NCI-H1436 (cell line): Measurements from ENCODE around the gene G6PC2.
A peak's percentile ranks its signal among the peaks of the same experiment; 100 is the strongest.
"Not testable (repeated sequence)": the region's sequence is repeated elsewhere in the genome, so short reads cannot be mapped to it uniquely, and the experiment has no call there.

Experiments used
- DNase-seq: peaks from one replicate; lab custom pipeline; 2025; lab: John Stamatoyannopoulos, UW

G6PC2 gene, protein sequence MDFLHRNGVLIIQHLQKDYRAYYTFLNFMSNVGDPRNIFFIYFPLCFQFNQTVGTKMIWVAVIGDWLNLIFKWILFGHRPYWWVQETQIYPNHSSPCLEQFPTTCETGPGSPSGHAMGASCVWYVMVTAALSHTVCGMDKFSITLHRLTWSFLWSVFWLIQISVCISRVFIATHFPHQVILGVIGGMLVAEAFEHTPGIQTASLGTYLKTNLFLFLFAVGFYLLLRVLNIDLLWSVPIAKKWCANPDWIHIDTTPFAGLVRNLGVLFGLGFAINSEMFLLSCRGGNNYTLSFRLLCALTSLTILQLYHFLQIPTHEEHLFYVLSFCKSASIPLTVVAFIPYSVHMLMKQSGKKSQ

GRCh38 chr2:168901003-168901402 is at the start of gene G6PC2:
G6PC2 (plus strand) TSS chr2:168901291; CDS start chr2:168901332, 41 bp downstream.
- no peak for DNase-seq

DNA sequence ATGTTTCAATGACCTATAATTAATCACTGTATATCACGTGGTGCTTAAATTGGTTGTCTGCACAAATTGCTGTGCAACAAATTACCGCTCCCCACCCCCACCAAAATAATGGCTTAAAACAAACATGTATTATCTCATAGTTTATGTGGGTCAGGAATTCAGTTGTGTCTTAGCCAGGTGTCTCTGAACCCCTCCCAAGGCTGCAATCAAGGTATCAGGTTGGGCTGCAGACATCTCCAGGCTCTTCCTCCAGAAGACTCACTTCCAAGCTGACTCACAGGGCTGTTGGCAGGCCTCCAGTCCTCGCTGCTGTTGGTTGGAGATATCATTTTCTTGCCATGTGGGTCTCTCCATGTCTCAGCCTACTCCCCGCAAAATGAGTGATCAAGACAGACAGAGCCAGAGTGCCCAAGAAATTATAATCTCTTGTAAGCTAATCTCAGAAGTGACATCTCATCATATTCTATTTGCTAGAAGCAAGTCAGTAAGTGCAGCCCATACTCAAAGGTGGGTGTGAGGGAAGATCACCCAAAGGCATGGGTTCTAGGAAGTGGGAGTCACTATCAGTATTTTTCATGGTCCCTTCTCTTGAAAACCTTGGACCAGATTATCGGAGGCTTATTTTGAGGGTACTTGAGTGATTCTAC is 49.3 kb upstream of the G6PC2 start:
- DNase-seq = peak; percentile 52

DNA sequence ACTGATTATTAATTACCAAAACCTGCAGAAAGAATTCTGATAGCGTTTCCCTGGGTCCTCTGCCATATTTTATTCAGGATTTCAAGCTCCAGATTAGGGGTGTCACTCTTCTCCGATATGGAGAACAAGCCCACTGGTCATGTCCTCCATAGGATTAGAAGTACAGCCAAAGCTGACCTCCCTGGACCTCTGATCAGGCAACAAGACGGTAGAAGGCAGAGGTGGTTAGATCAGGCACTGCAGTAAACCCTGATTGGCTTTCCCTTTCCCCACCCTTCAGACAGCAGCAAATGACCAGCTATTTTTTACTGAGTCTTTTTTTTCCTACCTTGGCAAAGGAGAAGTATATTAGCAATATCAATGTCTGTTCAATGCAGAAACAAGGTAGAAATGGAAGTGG is 48.6 kb upstream of the G6PC2 start:
- no peak for DNase-seq

DNA sequence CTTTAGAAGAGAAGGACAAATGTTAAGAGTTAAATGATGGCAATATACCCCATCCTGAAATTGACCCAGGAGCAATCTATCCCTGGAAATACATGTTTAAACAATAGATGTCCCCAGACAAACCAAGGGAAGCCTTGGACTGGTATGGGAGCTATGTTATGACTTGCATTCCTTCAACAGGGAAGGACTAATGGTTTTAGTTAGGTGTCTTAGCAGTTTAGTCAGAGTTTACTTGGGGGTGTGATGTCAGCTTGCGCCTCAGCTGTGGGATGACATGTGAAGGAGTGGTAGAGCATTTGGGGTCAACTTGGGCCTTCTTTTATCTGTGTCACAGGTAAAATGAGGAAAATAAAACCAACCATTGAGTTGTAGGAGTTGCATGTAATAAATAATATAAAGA is 47.6 kb upstream of the G6PC2 start:
- no peak for DNase-seq

GRCh38 chr2:168854651-168855050 is 46.4 kb upstream of the G6PC2 start:
- DNase-seq = no peak

GRCh38 chr2:168855601-168856000 is 45.5 kb upstream of the G6PC2 start:
- no peak for DNase-seq

- DNase-seq = no peak
Measured at GRCh38 chr2:168858146-168858545, 42.9 kb upstream of the G6PC2 start.

DNA sequence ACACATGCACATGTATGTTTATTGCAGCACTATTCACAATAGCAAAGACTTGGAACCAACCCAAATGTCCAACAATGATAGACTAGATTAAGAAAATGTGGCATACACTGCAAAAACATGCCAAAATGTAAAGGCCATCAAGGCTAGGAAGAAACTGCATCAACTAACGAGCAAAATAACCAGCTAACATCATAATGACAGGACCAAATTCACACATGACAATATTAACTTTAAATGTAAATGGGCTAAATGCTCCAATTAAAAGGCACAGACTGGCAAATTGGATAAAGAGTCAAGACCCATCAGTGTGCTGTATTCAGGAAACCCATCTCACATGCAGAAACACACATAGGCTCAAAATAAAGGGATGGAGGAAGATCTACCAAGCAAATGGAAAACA is 33.9 kb upstream of the G6PC2 start:
- DNase-seq = not testable (repeated sequence)

DNA sequence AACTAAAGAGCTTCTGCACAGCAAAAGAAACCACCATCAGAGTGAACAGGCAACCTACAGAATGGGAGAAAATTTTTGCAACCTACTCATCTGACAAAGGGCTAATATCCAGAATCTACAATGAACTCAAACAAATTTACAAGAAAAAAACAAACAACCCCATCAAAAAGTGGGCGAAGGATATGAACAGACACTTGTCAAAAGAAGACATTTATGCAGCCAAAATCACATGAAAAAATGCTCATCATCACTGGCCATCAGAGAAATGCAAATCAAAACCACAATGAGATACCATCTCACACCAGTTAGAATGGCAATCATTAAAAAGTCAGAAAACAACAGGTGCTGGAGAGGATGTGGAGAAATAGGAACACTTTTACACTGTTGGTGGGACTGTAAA is 30.7 kb upstream of the G6PC2 start:
- not testable (repeated sequence) for DNase-seq

- DNase-seq = not testable (repeated sequence)
Measured at GRCh38 chr2:168870824-168871223, 30.3 kb upstream of the G6PC2 start.

DNA sequence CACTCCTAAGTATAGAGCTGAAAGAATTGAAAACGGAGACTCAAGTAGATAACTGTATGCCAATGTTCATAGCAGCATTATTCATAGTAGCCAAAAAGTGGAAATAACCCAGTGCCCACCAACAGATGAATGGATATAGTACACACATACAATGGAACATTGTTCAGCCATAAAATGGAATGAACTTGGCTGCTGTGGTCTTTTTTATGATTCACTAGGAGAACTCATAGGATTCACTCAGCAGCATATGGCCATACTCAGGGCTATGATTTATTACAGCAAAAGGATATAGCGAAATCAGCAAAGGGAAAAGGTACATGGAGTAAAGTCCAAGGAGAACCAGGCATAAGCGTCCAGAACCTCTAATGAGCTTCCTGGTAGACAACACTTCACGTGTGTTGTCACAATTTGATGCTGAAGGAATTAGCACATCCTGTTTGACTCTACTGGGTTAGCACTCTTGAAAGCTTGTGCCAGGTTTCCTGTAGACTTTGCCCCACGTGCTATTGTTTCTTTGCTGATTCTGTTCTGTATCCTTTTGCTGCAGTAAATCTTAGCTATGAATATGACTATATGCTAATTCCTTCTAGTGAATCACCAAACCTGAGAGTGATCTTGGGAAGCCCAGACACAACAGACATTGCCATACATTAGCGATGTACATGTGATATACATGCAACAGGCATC is 26.6 kb upstream of the G6PC2 start:
- no peak for DNase-seq

- DNase-seq = not testable (repeated sequence)
Measured at GRCh38 chr2:168882163-168882562, 18.9 kb upstream of the G6PC2 start.

DNA sequence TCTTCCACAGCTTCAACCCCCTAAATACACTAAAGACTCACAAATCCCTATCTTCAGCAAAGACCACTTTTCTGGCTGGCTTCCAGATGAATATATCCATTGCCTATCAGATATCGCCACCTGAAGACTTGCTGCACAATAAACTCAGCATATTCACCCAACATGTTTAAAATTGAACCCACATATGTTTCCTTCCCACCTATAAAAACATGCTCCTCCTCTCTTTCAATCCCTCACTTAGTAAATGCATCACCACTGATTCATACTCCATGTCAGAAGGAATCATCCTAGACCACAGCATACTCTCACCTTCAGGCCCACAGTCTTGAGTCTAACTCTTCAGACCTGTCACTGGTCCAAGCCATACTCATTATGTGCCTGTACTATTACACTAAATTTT is 16.1 kb upstream of the G6PC2 start:
- DNase-seq = no peak

DNA sequence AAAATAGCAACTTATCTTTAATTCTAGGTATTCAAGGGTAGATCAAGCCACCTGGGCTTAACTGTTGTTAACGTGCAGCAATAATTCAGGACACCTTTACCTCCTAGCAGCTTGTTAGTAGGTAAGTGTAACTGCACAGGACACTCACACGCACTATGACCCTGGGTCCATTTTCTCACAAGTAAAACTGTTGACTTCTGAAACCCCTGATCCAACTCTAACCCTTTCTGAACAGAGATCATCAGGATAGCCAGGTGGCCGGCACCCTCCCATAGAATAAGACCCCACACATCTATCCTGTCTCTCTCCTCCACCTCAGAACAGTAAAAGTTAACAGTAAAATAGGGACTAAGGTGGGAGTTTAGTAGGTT is 11.5 kb upstream of the G6PC2 start:
- DNase-seq = no peak

GRCh38 chr2:168890006-168890782 is 10.9 kb upstream of the G6PC2 start, which contains the start of gene SPC25:
SPC25 (minus strand) TSS chr2:168890430; CDS start chr2:168889519, 911 bp downstream.
- peak; percentile 93 for DNase-seq

DNA sequence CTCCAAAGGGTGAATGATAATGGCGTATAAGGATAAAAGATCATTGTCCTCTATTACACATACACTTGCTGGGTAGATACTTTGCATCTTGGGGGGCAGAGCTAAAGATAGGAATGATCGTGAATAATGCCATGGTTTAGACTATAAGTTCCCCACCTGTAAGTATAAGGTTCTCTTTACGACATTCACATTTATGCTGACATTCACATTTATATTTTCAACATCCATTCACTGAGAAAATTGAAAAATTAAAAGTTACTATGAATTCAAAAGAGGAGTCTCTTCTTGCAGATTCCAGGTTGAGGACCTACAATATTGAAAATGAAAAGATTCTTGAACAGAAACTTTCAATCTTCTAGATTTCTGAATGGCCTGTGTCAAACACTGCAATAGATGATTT is 8.8 kb upstream of the G6PC2 start:
- no peak for DNase-seq

GRCh38 chr2:168894101-168894500 is 7.0 kb upstream of the G6PC2 start:
- DNase-seq = no peak

DNA sequence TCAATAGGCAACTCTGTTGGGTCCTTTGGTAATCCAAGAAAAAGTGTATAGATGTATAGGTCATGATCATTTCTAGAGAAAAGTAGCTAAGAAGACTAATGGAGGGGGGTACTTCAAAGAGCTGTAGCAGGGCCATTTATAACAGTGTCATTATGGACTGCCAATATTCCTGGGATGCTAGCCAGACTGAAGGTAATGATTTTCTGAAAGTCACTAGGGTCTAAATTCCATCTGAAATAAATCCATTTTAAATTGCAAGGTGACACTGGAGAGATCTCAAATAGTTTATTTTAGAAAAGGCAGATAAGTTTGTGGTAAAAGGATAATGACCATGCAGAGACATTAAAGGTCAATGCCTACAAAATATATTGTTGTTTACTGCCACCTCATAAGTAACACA is 6.4 kb upstream of the G6PC2 start:
- no peak for DNase-seq

DNA sequence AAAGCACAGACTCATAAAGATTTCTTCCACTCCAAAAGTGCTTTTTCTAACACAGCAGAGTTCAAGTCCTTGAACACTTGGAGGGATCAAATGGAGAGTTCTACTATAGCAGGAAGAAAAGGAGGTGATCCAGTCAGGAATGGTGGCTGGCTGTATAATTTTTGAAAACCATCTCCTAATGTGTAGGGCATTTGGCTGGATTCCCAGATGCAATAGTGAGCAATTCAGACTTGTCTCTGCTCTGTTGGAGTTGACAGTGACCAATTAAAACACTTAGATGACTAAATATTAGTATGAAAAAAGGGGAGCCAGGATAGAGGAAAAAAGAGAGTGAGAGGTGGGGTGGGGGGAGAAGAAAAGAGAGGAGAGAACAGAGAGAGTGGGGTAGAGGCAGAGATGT is 5.3 kb upstream of the G6PC2 start:
- DNase-seq = no peak

- DNase-seq = no peak
Measured at GRCh38 chr2:168896783-168897182, 4.3 kb upstream of the G6PC2 start.

DNA sequence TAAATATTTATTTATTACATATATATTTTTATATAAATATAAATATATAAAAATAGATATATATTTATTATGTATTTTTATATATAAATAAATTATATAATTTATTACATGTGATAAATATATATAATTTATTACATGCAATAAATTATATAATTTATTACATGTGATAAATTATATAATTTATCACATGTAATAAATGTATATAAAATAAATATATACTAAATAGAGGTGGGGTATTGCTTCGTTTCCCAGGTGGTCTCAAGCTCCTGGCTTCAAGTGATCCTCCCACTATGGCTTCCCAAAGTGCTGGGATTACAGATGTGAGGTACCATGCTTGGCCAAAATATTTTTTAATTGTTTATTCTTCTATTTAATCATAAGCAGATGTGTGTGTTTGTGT is 3.6 kb upstream of the G6PC2 start:
- no peak for DNase-seq

- DNase-seq = no peak
Measured at GRCh38 chr2:168903888-168904287, 2.8 kb downstream of the G6PC2 start.
